ENCODE measurements around the gene CTNND2. TPM values are rescaled to one million over a fixed set of nuclear protein-coding genes. Genes with fewer than 3 reads are reported as not detected.
"Not testable (repeated sequence)": the region's sequence is repeated elsewhere in the genome, so short reads cannot be mapped to it uniquely, and the experiment has no call there.

The CTNND2 gene
- total RNA-seq, 1 donor from 2014 or later, result not detected

- peak; percentile 40 for DNase-seq (ENCODE audit: low read depth)
Measured at GRCh38 chr5:11468334-11469039, 435.8 kb downstream of the CTNND2 start.

- DNase-seq (ENCODE audit: low read depth), result no peak
Measured at GRCh38 chr5:11467588-11467987, 436.7 kb downstream of the CTNND2 start.

DNA sequence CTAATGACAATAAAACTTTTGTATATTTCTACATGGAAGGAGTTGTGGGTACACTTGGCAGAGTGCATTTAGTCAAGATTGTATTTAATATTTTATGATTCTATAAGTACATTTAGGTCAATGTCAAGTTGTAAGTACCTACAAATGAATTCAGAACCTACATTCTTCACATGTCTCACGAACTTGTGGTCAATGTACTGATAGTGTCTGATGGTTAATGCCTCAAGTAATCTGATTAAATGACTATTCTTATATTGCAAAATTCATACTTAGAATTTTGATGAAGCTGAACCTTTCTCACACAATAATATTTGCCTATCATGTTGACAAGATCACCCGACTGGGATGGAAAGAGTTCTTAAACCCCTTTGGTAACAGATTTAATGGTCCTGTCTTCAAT is 444.5 kb downstream of the CTNND2 start:
- no peak for DNase-seq (ENCODE audit: low read depth)

DNA sequence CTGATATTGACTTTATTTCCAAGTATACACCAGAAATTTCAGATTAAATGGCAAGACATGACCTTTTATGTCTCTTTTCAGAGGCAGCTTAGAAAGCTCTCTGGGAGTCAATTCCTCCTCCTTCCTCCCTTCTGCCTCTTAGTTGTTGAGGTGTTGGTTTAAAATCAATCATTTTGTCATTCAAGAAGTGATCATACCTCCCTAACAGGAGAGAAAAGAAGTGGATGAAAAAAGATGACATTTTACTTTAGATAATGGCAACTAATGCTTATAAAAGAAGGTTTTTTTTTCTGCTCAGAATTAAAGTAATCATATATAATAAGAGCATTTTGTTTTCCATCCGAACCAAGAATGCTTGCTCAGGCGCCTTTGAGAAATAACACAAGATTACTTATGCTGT is 448.7 kb downstream of the CTNND2 start:
- DNase-seq (ENCODE audit: low read depth), result no peak

GRCh38 chr5:11452852-11453251 is 451.4 kb downstream of the CTNND2 start:
- DNase-seq (ENCODE audit: low read depth), result no peak

GRCh38 chr5:11449966-11450365 is 454.3 kb downstream of the CTNND2 start:
- no peak for DNase-seq (ENCODE audit: low read depth)

- DNase-seq (ENCODE audit: low read depth), result no peak
Measured at GRCh38 chr5:11449217-11449616, 455.0 kb downstream of the CTNND2 start.

DNA sequence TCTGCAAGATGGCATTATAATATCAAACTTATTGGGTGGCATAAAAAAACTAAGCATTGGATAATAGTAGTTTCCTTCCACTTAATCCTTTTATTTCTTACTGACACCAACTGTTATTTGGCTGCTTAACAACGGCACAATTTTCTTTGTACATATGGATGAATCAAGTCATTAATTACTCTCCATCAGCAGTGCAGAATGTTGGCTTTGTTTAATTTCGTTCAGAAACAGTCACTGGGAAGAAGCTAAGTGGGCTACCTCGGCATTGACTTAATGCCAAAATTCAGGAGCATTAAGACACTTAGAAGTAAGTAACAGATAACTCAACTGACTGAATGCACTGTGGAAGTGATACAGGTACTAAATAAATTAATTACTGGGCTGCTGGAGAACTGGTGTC is 460.4 kb downstream of the CTNND2 start:
- no peak for DNase-seq (ENCODE audit: low read depth)

DNA sequence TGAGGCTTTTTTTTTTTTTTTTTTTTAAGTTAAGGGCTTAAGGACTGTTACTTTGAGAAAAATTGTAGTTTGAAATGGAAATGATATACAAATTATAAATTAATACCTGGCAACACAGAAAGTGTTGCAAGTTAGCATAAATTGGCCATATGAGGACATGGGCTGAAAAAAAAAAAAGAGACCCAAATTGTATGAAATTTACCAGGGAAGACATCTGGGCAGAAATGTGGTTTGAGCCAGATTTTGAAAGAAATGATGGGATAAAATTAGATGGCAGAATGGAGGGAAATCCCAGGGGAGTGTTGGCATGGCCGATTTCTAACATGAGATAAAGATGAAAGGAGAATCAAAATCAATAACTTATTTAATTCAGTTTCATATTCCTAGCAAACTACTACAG is 472.1 kb downstream of the CTNND2 start:
- no peak for DNase-seq (ENCODE audit: low read depth)

DNA sequence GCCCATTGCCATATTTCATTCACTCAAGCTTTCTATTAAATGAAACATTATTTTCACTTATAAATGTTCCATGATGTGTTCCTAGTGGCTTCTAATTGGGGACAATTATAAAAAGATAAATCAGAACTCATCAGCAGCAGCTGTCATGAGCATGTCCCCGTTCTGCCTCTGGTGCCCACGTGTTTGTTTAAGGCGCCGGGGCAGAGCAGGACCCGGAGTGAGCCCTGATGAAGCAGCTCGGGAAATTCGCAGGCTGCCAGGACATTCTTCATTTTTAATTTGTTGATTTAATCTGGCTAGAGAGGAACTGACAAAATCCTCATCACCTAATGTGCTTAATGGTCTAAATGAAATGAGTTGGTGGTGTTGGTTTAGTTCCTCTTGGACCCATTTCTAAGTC is 475.0 kb downstream of the CTNND2 start:
- DNase-seq (ENCODE audit: low read depth), result no peak

- no peak for DNase-seq (ENCODE audit: low read depth)
Measured at GRCh38 chr5:11427569-11427968, 476.7 kb downstream of the CTNND2 start.

GRCh38 chr5:11426442-11426841 is 477.8 kb downstream of the CTNND2 start:
- no peak for DNase-seq (ENCODE audit: low read depth)

GRCh38 chr5:11422342-11422741 is 481.9 kb downstream of the CTNND2 start:
- no peak for DNase-seq (ENCODE audit: low read depth)

DNA sequence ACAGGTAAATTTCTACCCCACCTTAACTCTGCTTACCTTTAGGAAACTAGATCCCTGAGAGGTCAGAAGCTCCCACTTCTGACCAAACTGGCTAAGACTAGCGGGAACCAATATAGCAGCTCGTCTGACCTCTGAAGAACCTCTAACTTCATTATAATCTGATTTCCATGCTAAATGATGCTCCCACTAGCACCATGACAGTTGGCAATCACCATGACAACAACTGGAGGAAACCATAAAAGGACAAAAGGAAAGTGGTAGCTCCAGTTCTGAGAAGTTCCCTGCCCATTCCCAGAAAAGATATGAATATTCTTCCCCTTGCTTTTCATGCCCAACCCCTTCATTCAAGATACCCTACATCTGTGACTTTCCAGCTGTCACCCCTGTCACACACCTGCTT is 483.3 kb downstream of the CTNND2 start:
- no peak for DNase-seq (ENCODE audit: low read depth)

GRCh38 chr5:11415751-11416150 is 488.5 kb downstream of the CTNND2 start:
- peak; percentile 21 for DNase-seq (ENCODE audit: low read depth)

GRCh38 chr5:11414732-11415131 is 489.5 kb downstream of the CTNND2 start:
- not testable (repeated sequence) for DNase-seq (ENCODE audit: low read depth)

DNA sequence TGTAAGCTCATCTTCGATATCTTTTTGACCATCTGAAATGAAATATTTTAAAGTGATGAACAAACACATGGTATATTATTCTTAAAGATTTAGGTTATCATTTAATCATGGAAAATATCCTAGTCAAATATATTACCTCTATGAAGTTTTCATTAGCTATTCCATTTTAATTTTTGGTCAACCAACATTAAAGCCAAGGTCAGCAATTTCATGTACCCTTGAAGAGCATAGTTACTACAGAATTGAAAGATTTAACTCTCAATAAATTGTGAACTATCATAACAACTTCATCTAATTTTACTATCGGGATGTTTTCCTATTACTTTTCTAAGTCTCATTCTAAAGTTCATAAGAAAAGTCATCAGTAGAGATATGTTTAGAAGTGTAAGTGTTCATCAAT is 492.6 kb downstream of the CTNND2 start:
- DNase-seq (ENCODE audit: low read depth), result no peak

GRCh38 chr5:11407556-11408145 is 496.6 kb downstream of the CTNND2 start:
- no peak for DNase-seq (ENCODE audit: low read depth)

DNA sequence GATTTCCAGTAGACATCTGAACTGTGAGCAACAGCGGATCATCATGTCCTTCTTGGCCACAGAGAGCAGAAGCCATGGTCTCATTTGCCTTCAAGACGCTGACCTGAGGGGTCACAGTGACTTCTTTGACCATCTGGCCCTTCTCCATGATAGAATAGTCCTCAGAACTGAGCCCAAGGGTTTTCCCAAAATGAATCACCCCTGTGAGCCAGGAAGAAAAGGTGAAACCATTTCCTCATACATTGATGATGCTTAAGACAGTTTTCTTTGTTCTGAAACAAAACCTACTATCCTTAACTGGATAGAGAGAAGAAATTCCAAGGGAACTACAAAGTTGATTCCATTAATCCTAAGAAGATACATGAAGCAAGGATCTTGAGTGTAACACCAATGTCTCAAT is 503.9 kb downstream of the CTNND2 start:
- no peak for DNase-seq (ENCODE audit: low read depth)

- DNase-seq (ENCODE audit: low read depth), result no peak
Measured at GRCh38 chr5:11398728-11399127, 505.5 kb downstream of the CTNND2 start.

DNA sequence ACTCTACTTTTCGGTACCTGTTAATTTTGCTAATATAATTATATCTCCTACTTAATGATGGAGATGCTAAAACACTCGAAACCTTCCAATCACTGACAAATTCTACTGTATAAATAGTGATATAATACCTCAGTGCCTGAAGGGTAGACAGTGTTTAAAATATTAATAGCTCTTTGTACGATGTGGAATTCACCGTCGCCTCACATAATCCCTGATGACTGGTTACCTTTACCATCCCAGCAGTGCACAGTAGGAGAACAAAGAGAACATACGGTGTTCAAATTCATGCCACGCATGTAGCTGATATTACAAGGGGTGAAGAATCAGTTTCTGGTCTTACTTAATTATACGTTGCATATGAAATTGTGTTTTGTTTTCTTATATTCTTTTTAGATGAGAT is 506.7 kb downstream of the CTNND2 start:
- DNase-seq (ENCODE audit: low read depth), result no peak

DNA sequence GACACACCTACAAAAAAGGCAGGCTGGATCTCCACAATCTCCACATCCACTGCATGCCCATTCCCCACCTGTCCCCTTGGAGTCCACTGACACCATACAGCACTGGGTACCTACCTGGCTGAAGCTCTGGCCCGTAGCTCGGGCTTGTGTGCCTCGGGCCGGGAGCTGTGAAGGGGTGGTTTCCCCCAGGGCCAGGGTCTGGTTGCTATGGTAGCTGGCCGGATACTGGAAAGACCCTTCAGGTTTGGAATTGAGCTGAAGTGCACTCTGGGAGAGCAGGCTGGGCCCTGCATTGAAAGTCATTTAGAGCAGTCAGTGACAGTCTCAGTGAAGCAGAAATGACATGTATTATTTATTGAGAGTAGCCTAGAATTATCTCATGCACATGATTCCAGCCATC is 507.3 kb downstream of the CTNND2 start:
- DNase-seq (ENCODE audit: low read depth), result no peak

GRCh38 chr5:11394933-11395332 is 509.3 kb downstream of the CTNND2 start:
- no peak for DNase-seq (ENCODE audit: low read depth)

DNA sequence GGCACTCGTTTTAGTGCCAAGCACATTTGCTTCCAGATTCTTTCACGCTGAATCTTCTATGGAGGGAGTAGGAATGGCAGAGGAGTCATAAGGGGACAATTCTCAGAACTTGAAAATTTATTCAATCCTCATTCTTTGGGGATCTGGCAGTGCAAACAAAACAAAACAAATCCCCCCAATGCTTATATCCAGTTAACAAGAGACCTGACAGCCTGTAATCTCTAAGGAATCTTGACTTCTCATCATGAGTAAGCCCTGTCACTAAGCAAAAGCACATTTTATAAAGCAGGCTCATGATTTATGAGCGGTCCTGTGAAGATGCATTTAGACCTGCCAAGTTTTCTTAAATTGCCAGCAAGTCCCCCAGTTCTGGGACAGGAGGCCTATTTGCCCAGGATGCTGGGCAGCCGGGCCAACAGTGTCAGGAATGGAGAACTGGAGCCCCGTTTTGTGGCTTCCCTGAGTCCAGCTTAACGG is 513.9 kb downstream of the CTNND2 start:
- DNase-seq (ENCODE audit: low read depth), result no peak
